Left lung (tissue), 10 donors: ENCODE data around the gene AMACR. TPM values are rescaled to one million over a fixed set of nuclear protein-coding genes. Genes with fewer than 3 reads are reported as not detected.

Experiments used
- ATAC-seq: fragments of 200-7000 bp; cut with Tn5 transposase; one replicate; pipeline ENCODE4 v1.9.1; 2020; ENCODE audit warnings: moderate library complexity
- DNase-seq, 4 donors: peaks; one replicate each; pipeline ENCODE4 v3.0.0-alpha.2; 2013 to 2020
- H3K27ac ChIP-seq, 2 donors: fragments of 200-600 bp; sonication (generic) in 1 of 2; one replicate each; pipeline versions ENCODE4 v1.5.0 to v1.8.0; 2020 to 2021
- H3K27me3 ChIP-seq, 2 donors: fragments of 200-600 bp; sonication (generic) in 1 of 2; one replicate each; pipeline versions ENCODE4 v1.5.0 to v1.8.0; 2020 to 2021
- H3K36me3 ChIP-seq, 2 donors: fragments of 200-600 bp; sonication (generic) in 1 of 2; one replicate each; pipeline versions ENCODE4 v1.5.0 to v1.8.0; 2020 to 2021
- H3K4me1 ChIP-seq, 2 donors: fragments of 200-600 bp; one replicate each; pipeline ENCODE4 v1.8.0; 2021
- H3K4me3 ChIP-seq, 2 donors: fragments of 200-600 bp; sonication (generic) in 1 of 2; one replicate each; pipeline versions ENCODE4 v1.5.0 to v1.8.0; 2020 to 2021; ENCODE audit warnings: mild to moderate bottlenecking in 1 of 2
- H3K9me3 ChIP-seq, 2 donors: fragments of 200-600 bp; sonication (generic) in 1 of 2; one replicate each; pipeline versions ENCODE4 v1.5.0 to v1.8.0; 2020 to 2021
- CTCF ChIP-seq, 2 donors: fragments of 200-600 bp; sonication (generic) in 1 of 2; IDR thresholded peaks; one replicate each; pipeline versions ENCODE4 v1.5.0 to v1.8.0; 2021; ENCODE audit warnings: antibody characterized with exemption in 2 of 2
- intact Hi-C, 2 donors: fragments of 100-400 bp; cut with DNase I; formaldehyde crosslinking; loops; one replicate each; pipeline versions ENCODE4 v1.11.2 to v1.14.2; 2022
- polyA plus RNA-seq, 6 donors: library from polyadenylated mRNA; unstranded; fragments of 120-200 nt; gene quantifications; one replicate each; pipeline ENCODE4 v1.2.1, GENCODE V29; 2013; ENCODE audit not compliant: insufficient read length in 6 of 6
- total RNA-seq, 2 donors: library from RNA; stranded (reverse); fragmentation: NEBNext Ultra II Directional; extraction: Animal tissue kit (Norgen Biotek cat#: 25700); gene quantifications; one replicate each; pipeline ENCODE4 v1.2.1, GENCODE V29; 2021
- donor health status: DM: no; HTN: yes; CAD: no.
- donor health status: DM: no; HTN: no; CAD: no.

AMACR gene
- total and polyA plus RNA-seq, 8 donors = 9.5 to 24.3 (median 13.1) TPM

GRCh38 chr5:34047143-34047542, 39.3 kb upstream of the AMACR start:
- no peaks in the 10 kb centered on the region for H3K27me3 ChIP-seq

GRCh38 chr5:34045996-34046395, 38.1 kb upstream of the AMACR start:
- ATAC-seq (peak; percentile 71), DNase-seq (no peak)
- no peaks in the 10 kb centered on the region for H3K36me3 ChIP-seq
- H3K4me3 ChIP-seq = no peak overlapping the region
- H3K27me3 ChIP-seq = no peaks in the 10 kb centered on the region
- H3K4me1 ChIP-seq = peaks cover 16 to 41% of the 10 kb centered on the region in 2 donors
- intact Hi-C loops = no loop called here
- no peak overlapping the region for H3K27ac ChIP-seq
- no peaks in the 10 kb centered on the region for H3K9me3 ChIP-seq
- TF ChIP-seq CTCF (IDR thresholded peaks at IDR 0.05) = no peak

More at GRCh38 chr5:34047143-34047542, 39.3 kb upstream of the AMACR start:
- H3K4me1 ChIP-seq = peaks cover 16 to 30% of the 10 kb centered on the region in 2 donors
- peak overlapping the region in 1 of 2 donors; percentile 60 for H3K27ac ChIP-seq
- H3K4me3 ChIP-seq = no peak overlapping the region
- H3K36me3 ChIP-seq = no peaks in the 10 kb centered on the region
- DNase-seq (no peak), ATAC-seq (peak; percentile 35)
- intact Hi-C loops = no loop called here
- H3K9me3 ChIP-seq = no peaks in the 10 kb centered on the region
- TF ChIP-seq CTCF (IDR thresholded peaks at IDR 0.05) = no peak

- Histone ChIP-seq H3K27ac (no peak overlapping the region), H3K4me3 (no peak overlapping the region), H3K36me3 (no peaks in the 10 kb centered on the region), H3K9me3 (no peaks in the 10 kb centered on the region), H3K4me1 (peaks cover 16 to 50% of the 10 kb centered on the region in 2 donors), H3K27me3 (no peaks in the 10 kb centered on the region)
- no peak for ATAC-seq
- TF ChIP-seq CTCF (IDR thresholded peaks at IDR 0.05) = no peak
- intact Hi-C loops = no loop called here
- no peak for DNase-seq
Observed at GRCh38 chr5:34045023-34045422, 37.2 kb upstream of the AMACR start.

- intact Hi-C loops = no loop called here
- no peak within 1 kb of the TSS for H3K4me3 ChIP-seq
Observed at GRCh38 chr5:34043099-34043876, 35.4 kb upstream of the AMACR start, which contains the start of gene C1QTNF3. TSS of gene C1QTNF3 (minus strand) at chr5:34043213. CDS start at chr5:34043125, 88 bp downstream.

More at GRCh38 chr5:34043099-34043876, 35.4 kb upstream of the AMACR start, which contains the start of gene C1QTNF3:
- Histone ChIP-seq H3K9me3 (no peaks in the 10 kb centered on the region), H3K36me3 (no peaks in the 10 kb centered on the region), H3K4me1 (peaks cover 16 to 48% of the 10 kb centered on the region in 2 donors), H3K27me3 (no peaks in the 10 kb centered on the region), H3K27ac (peak within 1 kb of the TSS; percentile 21 to 81)
- ATAC-seq = peak; percentile 8
- no peak for TF ChIP-seq CTCF (IDR thresholded peaks at IDR 0.05)
- DNase-seq = peak in 2 of 4 donors; percentile 92
